DND-41 (cell line): ENCODE measurements around the gene NFIA.

Experiments
- ATAC-seq: fragments of 200-7000 bp; cut with Tn5 transposase; 3 replicates; pipeline ENCODE4 v1.9.1; 2021; ENCODE audit warnings: low read depth; ENCODE audit not compliant: insufficient read depth
- DNase-seq: peaks from one replicate; pipeline ENCODE4 v3.0.0-alpha.2; 2020
- H2AFZ ChIP-seq: 2 replicates; pipeline ENCODE4 v1.6.0; 2012; ENCODE audit warnings: low read depth, low read length
- H3K27ac ChIP-seq: 2 replicates; pipeline ENCODE4 v1.5.1; 2012; ENCODE audit warnings: low read length, inconsistent platforms
- H3K27me3 ChIP-seq: fragments of 200-600 bp; sonication (generic); 2 replicates; pipeline ENCODE4 v1.6.0; 2012; ENCODE audit warnings: low read length, mild to moderate bottlenecking, inconsistent platforms; ENCODE audit not compliant: insufficient read depth, poor library complexity
- H3K36me3 ChIP-seq: 2 replicates; pipeline ENCODE4 v1.5.1; 2012; ENCODE audit warnings: low read length, inconsistent platforms; ENCODE audit not compliant: insufficient read depth
- H3K4me1 ChIP-seq: 2 replicates; pipeline ENCODE4 v1.5.1; 2012; ENCODE audit warnings: mild to moderate bottlenecking, low read length; ENCODE audit not compliant: insufficient read depth
- H3K4me2 ChIP-seq: 2 replicates; pipeline ENCODE4 v1.6.0; 2012; ENCODE audit warnings: mild to moderate bottlenecking, moderate library complexity, low read length, inconsistent platforms; ENCODE audit not compliant: insufficient read depth
- H3K4me3 ChIP-seq, 2 experiments: fragments of 200-600 bp in 1 of 2; shearing (Covaris generic) in 1 of 2; 2 replicates each; pipeline ENCODE4 v1.5.1; 2012 to 2016; ENCODE audit warnings: inconsistent platforms in 2 of 2, low read length in 2 of 2, mild to moderate bottlenecking in 2 of 2, low read depth in 1 of 2, moderate library complexity in 1 of 2
- H3K79me2 ChIP-seq: 2 replicates; pipeline ENCODE4 v1.6.0; 2012; ENCODE audit warnings: low read length, inconsistent platforms; ENCODE audit not compliant: insufficient read depth
- H3K9ac ChIP-seq: 2 replicates; pipeline ENCODE4 v1.6.0; 2012; ENCODE audit warnings: low read depth, mild to moderate bottlenecking, inconsistent platforms, low read length, moderate library complexity
- H3K9me3 ChIP-seq: 2 replicates; pipeline ENCODE4 v1.5.1; 2012; ENCODE audit warnings: low read length, moderate library complexity, mild to moderate bottlenecking, inconsistent platforms; ENCODE audit not compliant: insufficient read depth, severe bottlenecking
- H4K20me1 ChIP-seq: 2 replicates; pipeline ENCODE4 v1.6.0; 2012; ENCODE audit warnings: low read length; ENCODE audit not compliant: insufficient read depth
- EZH2 ChIP-seq: IDR thresholded peaks from 3 replicates; pipeline ENCODE4 v1.6.1; 2012; ENCODE audit warnings: borderline replicate concordance, low read depth, mild to moderate bottlenecking, moderate library complexity, low read length, inconsistent platforms; ENCODE audit not compliant: severe bottlenecking
- TF ChIP-seq, protein P1 (sequence below): IDR thresholded peaks from 2 replicates; pipeline ENCODE4 v1.5.1; 2012; ENCODE audit warnings: borderline replicate concordance, low read length, moderate library complexity, mild to moderate bottlenecking; ENCODE audit not compliant: poor library complexity, severe bottlenecking; ENCODE audit errors: extremely low read depth

NFIA gene

DNA sequence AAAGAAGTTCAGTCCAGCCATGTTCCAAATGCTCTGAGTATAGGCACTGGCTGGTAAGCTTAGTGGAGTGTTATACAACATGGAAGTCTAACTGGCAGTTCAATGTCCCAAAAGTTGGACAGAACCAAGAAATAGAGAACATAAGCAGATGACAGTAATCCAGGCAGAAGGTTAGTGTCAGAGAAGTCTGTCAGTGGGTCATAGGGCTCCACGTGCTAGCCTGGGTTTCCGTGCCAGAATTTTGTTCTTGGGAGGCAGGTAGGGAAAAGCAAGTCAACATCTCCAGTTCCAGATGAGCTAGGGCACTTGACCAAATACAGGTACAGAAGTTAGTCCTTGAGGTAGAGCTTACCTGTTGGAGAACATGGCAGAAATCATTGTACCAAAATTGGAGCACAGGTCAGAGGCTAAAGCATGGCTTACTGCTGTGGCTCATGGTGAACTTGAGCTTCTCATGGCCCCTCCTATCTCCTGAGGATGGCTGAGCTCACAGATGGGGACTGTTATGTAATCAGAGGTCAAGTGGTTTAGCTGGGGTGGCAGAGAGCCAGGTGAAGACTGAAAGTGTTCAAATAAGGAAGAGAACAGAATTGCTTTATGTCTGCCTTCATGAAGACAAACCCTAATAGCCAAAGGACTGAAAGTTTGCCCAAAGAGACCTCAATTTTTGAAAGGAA is 170.8 kb downstream of the NFIA start:
- Histone ChIP-seq H3K27ac (no peak overlapping the region), H3K9ac (no peak overlapping the region), H3K4me1 (no peaks in the 10 kb centered on the region), H3K9me3 (no peaks in the 10 kb centered on the region), H3K79me2 (no peaks in the 10 kb centered on the region), H4K20me1 (no peaks in the 10 kb centered on the region), H3K4me2 (no peak overlapping the region), H3K4me3 (no peak overlapping the region), H3K36me3 (no peaks in the 10 kb centered on the region), H3K27me3 (no peaks in the 10 kb centered on the region), H2AFZ (no peak overlapping the region)
- no peak for ATAC-seq
- DNase-seq = no peak
- TF ChIP-seq EZH2 = no peak
- TF ChIP-seq, protein P1, sequence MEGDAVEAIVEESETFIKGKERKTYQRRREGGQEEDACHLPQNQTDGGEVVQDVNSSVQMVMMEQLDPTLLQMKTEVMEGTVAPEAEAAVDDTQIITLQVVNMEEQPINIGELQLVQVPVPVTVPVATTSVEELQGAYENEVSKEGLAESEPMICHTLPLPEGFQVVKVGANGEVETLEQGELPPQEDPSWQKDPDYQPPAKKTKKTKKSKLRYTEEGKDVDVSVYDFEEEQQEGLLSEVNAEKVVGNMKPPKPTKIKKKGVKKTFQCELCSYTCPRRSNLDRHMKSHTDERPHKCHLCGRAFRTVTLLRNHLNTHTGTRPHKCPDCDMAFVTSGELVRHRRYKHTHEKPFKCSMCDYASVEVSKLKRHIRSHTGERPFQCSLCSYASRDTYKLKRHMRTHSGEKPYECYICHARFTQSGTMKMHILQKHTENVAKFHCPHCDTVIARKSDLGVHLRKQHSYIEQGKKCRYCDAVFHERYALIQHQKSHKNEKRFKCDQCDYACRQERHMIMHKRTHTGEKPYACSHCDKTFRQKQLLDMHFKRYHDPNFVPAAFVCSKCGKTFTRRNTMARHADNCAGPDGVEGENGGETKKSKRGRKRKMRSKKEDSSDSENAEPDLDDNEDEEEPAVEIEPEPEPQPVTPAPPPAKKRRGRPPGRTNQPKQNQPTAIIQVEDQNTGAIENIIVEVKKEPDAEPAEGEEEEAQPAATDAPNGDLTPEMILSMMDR = no peak

DNA sequence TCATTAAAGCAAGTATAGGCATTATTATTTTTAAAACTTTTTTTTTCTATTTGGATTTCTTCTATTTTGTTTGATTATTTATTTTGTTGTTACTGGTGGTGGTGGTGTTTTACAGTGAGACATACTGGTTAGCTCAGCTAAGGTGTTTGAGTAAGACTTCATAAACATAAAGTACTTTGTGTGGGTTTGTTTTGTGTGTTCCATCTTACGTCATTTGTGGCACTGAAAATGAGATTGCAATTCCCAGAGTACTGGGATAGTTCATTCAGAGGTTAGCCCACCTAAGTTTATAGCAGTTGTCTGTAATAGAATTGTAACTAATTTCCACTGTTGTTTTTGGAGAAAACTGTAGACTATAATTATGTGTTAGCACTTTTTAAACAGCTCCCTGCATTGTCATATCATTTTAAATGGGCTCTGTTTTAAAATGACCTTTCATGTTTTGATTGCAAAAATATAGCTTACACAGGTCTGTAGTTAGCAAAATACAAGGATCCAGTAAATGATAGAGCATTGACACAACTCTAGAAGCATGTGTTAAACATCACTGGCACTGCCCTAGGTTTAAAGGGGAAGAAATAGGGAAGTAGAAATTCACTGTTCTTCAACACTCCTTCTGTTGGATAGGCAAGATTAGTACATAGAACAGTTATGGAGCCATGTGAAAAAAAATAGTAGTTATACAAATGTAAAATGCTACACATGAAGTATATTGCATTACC is 171.7 kb downstream of the NFIA start:
- no peaks in the 10 kb centered on the region for H3K36me3 ChIP-seq

DNA sequence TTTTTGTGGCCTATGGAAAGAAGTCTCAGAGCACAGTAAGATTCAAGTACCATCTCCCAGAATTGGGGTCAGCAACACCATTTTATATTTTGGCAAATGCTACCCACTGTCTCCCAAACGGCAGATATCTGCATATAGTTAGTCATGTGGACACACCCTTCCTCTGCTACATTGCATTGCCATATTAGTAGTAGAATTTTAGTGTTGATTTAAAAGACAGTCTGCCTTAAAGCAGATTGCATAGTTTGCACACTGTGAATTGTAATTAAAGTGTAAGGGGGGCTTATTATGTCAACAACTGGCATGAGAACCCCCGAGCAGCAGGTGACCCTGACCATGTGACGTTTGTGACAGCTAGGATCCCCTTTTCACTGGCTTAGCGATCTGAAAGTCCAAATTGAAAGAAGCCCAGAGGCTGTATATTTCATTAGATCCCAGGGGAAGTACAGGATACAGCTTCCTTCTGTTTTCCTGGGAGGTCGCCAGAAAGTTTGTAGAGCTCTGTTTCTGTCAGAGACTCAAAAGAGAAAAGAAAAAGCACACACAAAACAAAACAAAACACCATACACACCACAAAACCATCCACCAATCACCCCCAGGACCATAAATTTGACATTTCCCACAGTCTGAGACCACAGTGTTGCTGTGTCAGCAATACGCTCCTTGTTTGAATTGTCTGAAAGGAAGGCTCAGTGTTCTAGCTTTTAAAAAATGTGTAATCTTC is 172.4 kb downstream of the NFIA start:
- no peak overlapping the region for H3K4me3 ChIP-seq
- H3K27ac ChIP-seq = no peak overlapping the region
- TF ChIP-seq EZH2 = no peak
- TF ChIP-seq, protein P1 = no peak
- no peak for DNase-seq
- H3K4me2 ChIP-seq = no peak overlapping the region
- no peak for ATAC-seq
- no peak overlapping the region for H3K9ac ChIP-seq
- no peak overlapping the region for H2AFZ ChIP-seq
- no peaks in the 10 kb centered on the region for H3K79me2 ChIP-seq
- H3K9me3 ChIP-seq = no peaks in the 10 kb centered on the region
- H3K4me1 ChIP-seq = no peaks in the 10 kb centered on the region
- no peaks in the 10 kb centered on the region for H4K20me1 ChIP-seq
- H3K36me3 ChIP-seq = no peaks in the 10 kb centered on the region
- no peaks in the 10 kb centered on the region for H3K27me3 ChIP-seq

More for the DNA sequence above, 171.7 kb downstream of the NFIA start:
- Histone ChIP-seq H3K79me2 (no peaks in the 10 kb centered on the region), H4K20me1 (no peaks in the 10 kb centered on the region), H2AFZ (no peak overlapping the region), H3K4me2 (no peak overlapping the region), H3K27ac (no peak overlapping the region), H3K4me3 (no peak overlapping the region), H3K9me3 (no peaks in the 10 kb centered on the region), H3K27me3 (no peaks in the 10 kb centered on the region), H3K9ac (no peak overlapping the region), H3K4me1 (no peaks in the 10 kb centered on the region)
- ATAC-seq (no peak), DNase-seq (no peak)
- TF ChIP-seq, protein P1 = no peak
- no peak for TF ChIP-seq EZH2
